ENCODE results near the gene DDX20.

GRCh38 chr1:111736548-111737215 lies 19.0 kb upstream of the DDX20 start:
- TF ChIP-seq, protein P1, sequence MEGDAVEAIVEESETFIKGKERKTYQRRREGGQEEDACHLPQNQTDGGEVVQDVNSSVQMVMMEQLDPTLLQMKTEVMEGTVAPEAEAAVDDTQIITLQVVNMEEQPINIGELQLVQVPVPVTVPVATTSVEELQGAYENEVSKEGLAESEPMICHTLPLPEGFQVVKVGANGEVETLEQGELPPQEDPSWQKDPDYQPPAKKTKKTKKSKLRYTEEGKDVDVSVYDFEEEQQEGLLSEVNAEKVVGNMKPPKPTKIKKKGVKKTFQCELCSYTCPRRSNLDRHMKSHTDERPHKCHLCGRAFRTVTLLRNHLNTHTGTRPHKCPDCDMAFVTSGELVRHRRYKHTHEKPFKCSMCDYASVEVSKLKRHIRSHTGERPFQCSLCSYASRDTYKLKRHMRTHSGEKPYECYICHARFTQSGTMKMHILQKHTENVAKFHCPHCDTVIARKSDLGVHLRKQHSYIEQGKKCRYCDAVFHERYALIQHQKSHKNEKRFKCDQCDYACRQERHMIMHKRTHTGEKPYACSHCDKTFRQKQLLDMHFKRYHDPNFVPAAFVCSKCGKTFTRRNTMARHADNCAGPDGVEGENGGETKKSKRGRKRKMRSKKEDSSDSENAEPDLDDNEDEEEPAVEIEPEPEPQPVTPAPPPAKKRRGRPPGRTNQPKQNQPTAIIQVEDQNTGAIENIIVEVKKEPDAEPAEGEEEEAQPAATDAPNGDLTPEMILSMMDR (IDR thresholded peaks at IDR 0.05; ENCODE audit: extremely low read depth in 1 of 2, insufficient read depth in 1 of 2, low read depth in 1 of 2, low read length in 2 of 2) = no peak
- TF ChIP-seq POLR2A (IDR thresholded peaks at IDR 0.05; ENCODE audit: low read depth, low read length) = no peak
- no peak for TF ChIP-seq POLR2AphosphoS5 (IDR thresholded peaks at IDR 0.05; ENCODE audit: insufficient read depth, low read depth, low read length)
- no peak for TF ChIP-seq EZH2 (IDR thresholded peaks at IDR 0.05; ENCODE audit: borderline replicate concordance, low read depth, low read length, severe bottlenecking)
- TF ChIP-seq GATA2 (IDR thresholded peaks at IDR 0.05; ENCODE audit: insufficient read depth, insufficient read length, low read depth, low read length) = no peak
- no peak for TF ChIP-seq FOS (IDR thresholded peaks at IDR 0.05; ENCODE audit: borderline replicate concordance, insufficient read depth, low read length)
- TF ChIP-seq MAX (IDR thresholded peaks at IDR 0.05; ENCODE audit: insufficient read depth, insufficient read length) = no peak
- TF ChIP-seq MYC (IDR thresholded peaks at IDR 0.05; ENCODE audit: low read depth, low read length) = no peak
- no peak for TF ChIP-seq JUN (IDR thresholded peaks at IDR 0.05; ENCODE audit: borderline replicate concordance, insufficient read depth, insufficient read length, low read depth)

Measured in endothelial cell of umbilical vein (primary cell).